ENCODE measurements around the gene WNT8B.

- TF ChIP-seq ZNF174 (CRISPR knock-in tag; IDR thresholded peaks at IDR 0.05) (no peak), CHCHD3 (CRISPR knock-in tag; IDR thresholded peaks at IDR 0.05) (no peak), ZNF274 (IDR thresholded peaks at IDR 0.05; ENCODE audit: borderline replicate concordance, low read depth, low read length) (no peak), PHB (CRISPR knock-in tag; IDR thresholded peaks at IDR 0.05) (no peak), ZBTB1 (CRISPR knock-in tag; IDR thresholded peaks at IDR 0.05; ENCODE audit: borderline replicate concordance, low read depth) (no peak), CTBP1 (IDR thresholded peaks at IDR 0.05; ENCODE audit: borderline replicate concordance) (no peak), CTCF (IDR thresholded peaks at IDR 0.05 in 2 of 3, conservative IDR thresholded peaks at IDR 0.05 in 1 of 3; ENCODE audit: insufficient read depth in 2 of 3, low read depth in 1 of 3, low read length in 3 of 3) (no peak), MYBL2 (IDR thresholded peaks at IDR 0.05; ENCODE audit: low read depth) (no peak), MYBL2 (CRISPR knock-in tag; IDR thresholded peaks at IDR 0.05; ENCODE audit: borderline replicate concordance) (no peak), NFXL1 (CRISPR knock-in tag; IDR thresholded peaks at IDR 0.05) (no peak), CBX8 (IDR thresholded peaks at IDR 0.05; ENCODE audit: borderline replicate concordance, extremely low read depth, low read depth, low read length, poor library complexity, severe bottlenecking) (no peak), TAF1 (IDR thresholded peaks at IDR 0.05; ENCODE audit: control insufficient read depth, extremely low read depth, insufficient read depth, low read length, severe bottlenecking) (no peak)
These were observed 15.2 kb downstream of the WNT8B start for GRCh38 chr10:100477970-100478369.
